Mesodermal cell (in vitro differentiated cells): Measurements from ENCODE around the gene COX4I2.
"Not testable (repeated sequence)": the region's sequence is repeated elsewhere in the genome, so short reads cannot be mapped to it uniquely, and the experiment has no call there.

Experiments
- H3K27ac ChIP-seq: 2 replicates; pipeline ENCODE4 v1.7.0; 2013; ENCODE audit warnings: mild to moderate bottlenecking, low read depth, low read length, moderate library complexity; ENCODE audit not compliant: severe bottlenecking
- H3K36me3 ChIP-seq: 2 replicates; pipeline ENCODE4 v1.7.1; 2013; ENCODE audit warnings: mild to moderate bottlenecking, low read length, moderate library complexity; ENCODE audit not compliant: control insufficient read depth, insufficient read depth
- H3K4me1 ChIP-seq: one replicate; pipeline ENCODE4 v1.7.1; 2013; ENCODE audit warnings: mild to moderate bottlenecking, low read length; ENCODE audit not compliant: insufficient read depth, control insufficient read depth, poor library complexity, severe bottlenecking
- H3K4me3 ChIP-seq: 2 replicates; pipeline ENCODE4 v1.7.0; 2013; ENCODE audit warnings: low read length, control low read depth, mild to moderate bottlenecking; ENCODE audit not compliant: insufficient read depth, poor library complexity, severe bottlenecking; ENCODE audit errors: extremely low read depth
- H3K9me3 ChIP-seq: 2 replicates; pipeline ENCODE4 v1.7.1; 2013; ENCODE audit warnings: mild to moderate bottlenecking, low read length, moderate library complexity; ENCODE audit not compliant: control insufficient read depth
- WGBS, 2 experiments: methylation state at CpG; one replicate each; pipeline ENCODE4 v1.1.5; 2013; ENCODE audit warnings: missing lambda C conversion rate in 2 of 2; ENCODE audit not compliant: insufficient coverage in 2 of 2; 5-methylcytosine and 5-hydroxymethylcytosine counted together

The COX4I2 gene

GRCh38 chr20:31638317-31638716, 605 bp downstream of the COX4I2 start:
- no peaks in the 10 kb centered on the region for H3K36me3 ChIP-seq
- no peaks in the 10 kb centered on the region for H3K9me3 ChIP-seq
- no peak overlapping the region for H3K4me3 ChIP-seq
- no peak overlapping the region for H3K27ac ChIP-seq
- 61 to 67% methylated on average over 3 of the region's 4 CpGs for WGBS, 2 experiments
- H3K4me1 ChIP-seq: no peaks in the 10 kb centered on the region

- Histone ChIP-seq H3K4me3 (no peak overlapping the region), H3K36me3 (no peaks in the 10 kb centered on the region), H3K27ac (no peak overlapping the region), H3K4me1 (no peaks in the 10 kb centered on the region), H3K9me3 (no peaks in the 10 kb centered on the region)
- 94 to 100% methylated on average over 2 of the region's 4 CpGs for WGBS, 2 experiments
Measured at GRCh38 chr20:31638816-31639215, 1.1 kb downstream of the COX4I2 start.

- 83 to 100% methylated on average over 1 to 2 of the region's 3 CpGs for WGBS, 2 experiments
- Histone ChIP-seq H3K4me1 (no peaks in the 10 kb centered on the region), H3K36me3 (no peaks in the 10 kb centered on the region), H3K27ac (no peak overlapping the region), H3K4me3 (no peak overlapping the region), H3K9me3 (no peaks in the 10 kb centered on the region)
Measured at GRCh38 chr20:31640259-31640658, 2.5 kb downstream of the COX4I2 start.

GRCh38 chr20:31641391-31641790, 3.7 kb downstream of the COX4I2 start:
- H3K36me3 ChIP-seq: no peaks in the 10 kb centered on the region
- WGBS, 2 experiments: 92 to 98% methylated on average over 5 of the region's 6 CpGs
- H3K4me3 ChIP-seq: no peak overlapping the region
- no peaks in the 10 kb centered on the region for H3K9me3 ChIP-seq
- H3K27ac ChIP-seq: no peak overlapping the region
- no peaks in the 10 kb centered on the region for H3K4me1 ChIP-seq

- Histone ChIP-seq H3K4me1 (no peaks in the 10 kb centered on the region), H3K4me3 (no peak overlapping the region), H3K27ac (no peak overlapping the region), H3K36me3 (no peaks in the 10 kb centered on the region), H3K9me3 (no peaks in the 10 kb centered on the region)
- WGBS, 2 experiments: 82 to 100% methylated on average over 1 of the region's 1 CpG
Measured at GRCh38 chr20:31642837-31643236, 5.1 kb downstream of the COX4I2 start.

- Histone ChIP-seq H3K4me1 (no peaks in the 10 kb centered on the region), H3K9me3 (no peaks in the 10 kb centered on the region), H3K36me3 (no peaks in the 10 kb centered on the region), H3K4me3 (no peak overlapping the region), H3K27ac (no peak overlapping the region)
- WGBS, 2 experiments: 90 to 92% methylated on average over 2 to 3 of the region's 4 CpGs
Measured at GRCh38 chr20:31643522-31643921, 5.8 kb downstream of the COX4I2 start.

GRCh38 chr20:31644701-31645100, 7.0 kb downstream of the COX4I2 start:
- Histone ChIP-seq H3K4me1 (no peaks in the 10 kb centered on the region), H3K27ac (no peak overlapping the region), H3K9me3 (no peaks in the 10 kb centered on the region), H3K36me3 (no peaks in the 10 kb centered on the region), H3K4me3 (no peak overlapping the region)
- WGBS, 2 experiments: 85 to 95% methylated on average over 5 to 6 of the region's 8 CpGs

- H3K36me3 ChIP-seq, H3K27ac ChIP-seq, H3K4me3 ChIP-seq, H3K9me3 ChIP-seq, H3K4me1 ChIP-seq: not testable (repeated sequence)
- WGBS, 2 experiments: 90% methylated on average over 3 of the region's 3 CpGs; no CpG with 5 or more reads in 1 of the 2 experiments
Measured at GRCh38 chr20:31648104-31648503, 10.4 kb downstream of the COX4I2 start.

GRCh38 chr20:31652917-31653396, 15.2 kb downstream of the COX4I2 start:
- Histone ChIP-seq H3K4me1 (no peaks in the 10 kb centered on the region), H3K27ac (no peak overlapping the region), H3K4me3 (no peak overlapping the region), H3K9me3 (no peaks in the 10 kb centered on the region), H3K36me3 (no peaks in the 10 kb centered on the region)
- WGBS, 2 experiments: 100% methylated on average over 1 to 2 of the region's 5 CpGs

- Histone ChIP-seq H3K4me1 (no peaks in the 10 kb centered on the region), H3K36me3 (no peaks in the 10 kb centered on the region), H3K9me3 (no peaks in the 10 kb centered on the region), H3K27ac (no peak overlapping the region), H3K4me3 (no peak overlapping the region)
- 45 to 65% methylated on average over 2 to 5 of the region's 5 CpGs for WGBS, 2 experiments
Measured at GRCh38 chr20:31653561-31653960, 15.8 kb downstream of the COX4I2 start.

- Histone ChIP-seq H3K36me3 (no peaks in the 10 kb centered on the region), H3K4me1 (no peaks in the 10 kb centered on the region), H3K27ac (no peak overlapping the region), H3K4me3 (no peak overlapping the region), H3K9me3 (no peaks in the 10 kb centered on the region)
- 75 to 88% methylated on average over 4 to 5 of the region's 5 CpGs for WGBS, 2 experiments
Measured at GRCh38 chr20:31654534-31654933, 16.8 kb downstream of the COX4I2 start.
